Measurements from ENCODE around the gene SLC12A7.

The SLC12A7 gene

GRCh38 chr5:1058988-1059883, 52.6 kb downstream of the SLC12A7 start:
- no peak for DNase-seq

GRCh38 chr5:1058083-1058945, 53.5 kb downstream of the SLC12A7 start:
- DNase-seq = no peak

GRCh38 chr5:1057485-1058082, 54.3 kb downstream of the SLC12A7 start:
- no peak for DNase-seq

- DNase-seq = no peak
Measured at GRCh38 chr5:1056611-1057484, 55.0 kb downstream of the SLC12A7 start.

- no peak for DNase-seq
Measured at GRCh38 chr5:1055896-1056610, 55.8 kb downstream of the SLC12A7 start.

- no peak for DNase-seq
Measured at GRCh38 chr5:1054799-1055775, 56.8 kb downstream of the SLC12A7 start.

GRCh38 chr5:1054018-1054798, 57.7 kb downstream of the SLC12A7 start:
- no peak for DNase-seq

- DNase-seq = no peak
Measured at GRCh38 chr5:1053391-1054017, 58.4 kb downstream of the SLC12A7 start.

- DNase-seq = no peak
Measured at GRCh38 chr5:1052641-1053390, 59.0 kb downstream of the SLC12A7 start.

GRCh38 chr5:1052076-1052475, 59.8 kb downstream of the SLC12A7 start:
- no peak for DNase-seq

GRCh38 chr5:1051366-1051720, 60.5 kb downstream of the SLC12A7 start:
- no peak for DNase-seq

- no peak for DNase-seq
Measured at GRCh38 chr5:1050423-1051365, 61.2 kb downstream of the SLC12A7 start.

- no peak for DNase-seq
Measured at GRCh38 chr5:1048861-1049838, 62.7 kb downstream of the SLC12A7 start.

GRCh38 chr5:1048162-1048721, 63.6 kb downstream of the SLC12A7 start:
- DNase-seq = no peak

- no peak for DNase-seq
Measured at GRCh38 chr5:1047332-1047965, 64.4 kb downstream of the SLC12A7 start.

Data from NK-92 treated with Interleukin-12 subunit alpha and Interleukin-12 subunit beta, amount 100 ng/mL, for 24 hours (cell line).